H9 (cell line): ENCODE measurements around the gene CFH. TPM values are rescaled to one million over a fixed set of nuclear protein-coding genes. Genes with fewer than 3 reads are reported as not detected.

Source experiments
- DNase-seq: peaks from one replicate; pipeline ENCODE4 v3.0.0-alpha.2; 2017
- H2AFZ ChIP-seq: one replicate; pipeline ENCODE4 v1.6.1; 2013; ENCODE audit warnings: mild to moderate bottlenecking, low read length, control low read depth, moderate library complexity
- H2AK5ac ChIP-seq: 2 replicates; pipeline ENCODE4 v1.6.1; 2013; ENCODE audit warnings: low read length, control low read depth, mixed read lengths; ENCODE audit not compliant: insufficient read length
- H2BK120ac ChIP-seq: one replicate; pipeline ENCODE4 v1.6.1; 2013; ENCODE audit warnings: low read depth, mild to moderate bottlenecking, low read length, control low read depth, inconsistent platforms; ENCODE audit not compliant: poor library complexity, severe bottlenecking
- H2BK12ac ChIP-seq: 2 replicates; pipeline ENCODE4 v1.6.1; 2013; ENCODE audit warnings: low read length, control low read depth, mixed read lengths, low read depth; ENCODE audit not compliant: insufficient read length
- H2BK15ac ChIP-seq: 2 replicates; pipeline ENCODE4 v1.6.1; 2013; ENCODE audit warnings: low read depth, low read length, control low read depth
- H2BK20ac ChIP-seq: one replicate; pipeline ENCODE4 v1.6.1; 2013; ENCODE audit warnings: low read depth, mild to moderate bottlenecking, low read length, control low read depth, inconsistent platforms; ENCODE audit not compliant: poor library complexity, severe bottlenecking
- H2BK5ac ChIP-seq: 2 replicates; pipeline ENCODE4 v1.6.1; 2013; ENCODE audit warnings: low read length, control low read depth, mixed read lengths; ENCODE audit not compliant: insufficient read length
- H3K14ac ChIP-seq: 2 replicates; pipeline ENCODE4 v1.6.1; 2013; ENCODE audit warnings: low read length, control low read depth; ENCODE audit not compliant: insufficient read depth
- H3K18ac ChIP-seq: 2 replicates; pipeline ENCODE4 v1.6.1; 2013; ENCODE audit warnings: low read depth, mild to moderate bottlenecking, mixed read lengths, low read length, control low read depth; ENCODE audit not compliant: insufficient read length
- H3K23ac ChIP-seq: 2 replicates; pipeline ENCODE4 v1.6.1; 2013; ENCODE audit warnings: low read length, control low read depth, mixed read lengths, low read depth; ENCODE audit not compliant: insufficient read length
- H3K23me2 ChIP-seq: 2 replicates; pipeline ENCODE4 v1.6.1; 2013; ENCODE audit warnings: low read depth, mild to moderate bottlenecking, mixed read lengths, low read length, control low read depth; ENCODE audit not compliant: insufficient read length, poor library complexity, severe bottlenecking
- H3K27ac ChIP-seq: 2 replicates; pipeline ENCODE4 v1.5.1; 2013; ENCODE audit warnings: low read length, control low read depth, mixed read lengths, low read depth; ENCODE audit not compliant: insufficient read length
- H3K27me3 ChIP-seq: 2 replicates; pipeline ENCODE4 v1.6.1; 2013; ENCODE audit warnings: low read length, control low read depth, inconsistent platforms; ENCODE audit not compliant: insufficient read depth
- H3K4ac ChIP-seq: 2 replicates; pipeline ENCODE4 v1.6.1; 2013; ENCODE audit warnings: low read depth, mild to moderate bottlenecking, control low read depth, inconsistent platforms, low read length, moderate library complexity
- H3K4me1 ChIP-seq: 2 replicates; pipeline ENCODE4 v1.6.1; 2013; ENCODE audit warnings: low read length, control low read depth, inconsistent platforms; ENCODE audit not compliant: insufficient read depth
- H3K4me2 ChIP-seq: 2 replicates; pipeline ENCODE4 v1.6.1; 2013; ENCODE audit warnings: low read length, control low read depth, mixed read lengths; ENCODE audit not compliant: insufficient read length, insufficient read depth
- H3K56ac ChIP-seq: 2 replicates; pipeline ENCODE4 v1.6.1; 2013; ENCODE audit warnings: low read depth, mild to moderate bottlenecking, mixed read lengths, low read length, control low read depth; ENCODE audit not compliant: insufficient read length
- H3K79me1 ChIP-seq: 2 replicates; pipeline ENCODE4 v1.6.1; 2013; ENCODE audit warnings: low read depth, mild to moderate bottlenecking, moderate library complexity, low read length, control low read depth, inconsistent platforms; ENCODE audit not compliant: insufficient read depth, poor library complexity, severe bottlenecking
- H3K79me2 ChIP-seq: 2 replicates; pipeline ENCODE4 v1.6.1; 2013; ENCODE audit warnings: low read length, control low read depth, inconsistent platforms; ENCODE audit not compliant: insufficient read depth
- H3K9ac ChIP-seq: 2 replicates; pipeline ENCODE4 v1.6.1; 2013; ENCODE audit warnings: low read length, control low read depth, mixed read lengths; ENCODE audit not compliant: insufficient read length; ENCODE audit errors: extremely low read depth
- H3K9me3 ChIP-seq: one replicate; pipeline ENCODE4 v1.6.1; 2013; ENCODE audit warnings: low read depth, low read length, inconsistent platforms; ENCODE audit not compliant: control insufficient read depth
- H3T11ph ChIP-seq: one replicate; pipeline ENCODE4 v1.6.1; 2013; ENCODE audit warnings: mild to moderate bottlenecking, low read length, control low read depth, inconsistent platforms
- H4K20me1 ChIP-seq: one replicate; pipeline ENCODE4 v1.6.1; 2013; ENCODE audit not compliant: control insufficient read depth, insufficient read length, insufficient read depth
- H4K5ac ChIP-seq: 2 replicates; pipeline ENCODE4 v1.6.1; 2013; ENCODE audit warnings: low read depth, mild to moderate bottlenecking, mixed read lengths, low read length, control low read depth; ENCODE audit not compliant: insufficient read length
- H4K8ac ChIP-seq: replicated peaks from 2 replicates; pipeline ENCODE4 v1.6.1; 2013; ENCODE audit warnings: low read length, control low read depth, mixed read lengths, low read depth; ENCODE audit not compliant: insufficient read length
- H4K91ac ChIP-seq: 2 replicates; pipeline ENCODE4 v1.6.1; 2013; ENCODE audit warnings: low read depth, mild to moderate bottlenecking, moderate library complexity, mixed read lengths, low read length, control low read depth; ENCODE audit not compliant: insufficient read length
- H3K27ac Mint-ChIP-seq, 3 experiments: 2 replicates in 2 of 3; 3 replicates in 1 of 3; pipeline ENCODE4 v1.8.0; 2020 to 2021; ENCODE audit warnings: mixed read lengths in 3 of 3, mild to moderate bottlenecking in 1 of 3, moderate library complexity in 1 of 3
- H3K27me3 Mint-ChIP-seq: 2 replicates; pipeline ENCODE4 v1.8.0; 2021; ENCODE audit warnings: low read depth, mild to moderate bottlenecking, moderate library complexity, mixed read lengths
- H3K36me3 Mint-ChIP-seq, 3 experiments: 2 replicates in 2 of 3; 3 replicates in 1 of 3; pipeline ENCODE4 v1.8.0; 2020 to 2021; ENCODE audit warnings: low read depth in 3 of 3, mixed read lengths in 3 of 3; ENCODE audit not compliant: insufficient read depth in 1 of 3
- H3K4me1 Mint-ChIP-seq, 2 experiments: 2 replicates each; pipeline ENCODE4 v1.8.0; 2020; ENCODE audit warnings: mixed read lengths in 2 of 2
- H3K4me3 Mint-ChIP-seq, 2 experiments: 2 replicates in 1 of 2; 3 replicates in 1 of 2; pipeline ENCODE4 v1.8.0; 2020 to 2021; ENCODE audit warnings: mild to moderate bottlenecking in 2 of 2, mixed read lengths in 2 of 2, moderate library complexity in 1 of 2
- H3K9me3 Mint-ChIP-seq, 2 experiments: 2 replicates in 1 of 2; 3 replicates in 1 of 2; pipeline ENCODE4 v1.8.0; 2020; ENCODE audit warnings: mild to moderate bottlenecking in 2 of 2, mixed read lengths in 2 of 2, moderate library complexity in 1 of 2
- CTCF ChIP-seq: fragments of 200-600 bp; sonication (generic); conservative IDR thresholded peaks from 3 replicates; pipeline ENCODE4 v1.8.0; 2021; ENCODE audit warnings: antibody characterized with exemption, mild to moderate bottlenecking
- total RNA-seq: library from RNA; stranded (reverse); gene quantifications from 2 replicates; pipeline ENCODE4 v1.2.1, GENCODE V29; 2021

The CFH gene
- total RNA-seq, 1 experiment from 2014 or later, result not detected

DNA sequence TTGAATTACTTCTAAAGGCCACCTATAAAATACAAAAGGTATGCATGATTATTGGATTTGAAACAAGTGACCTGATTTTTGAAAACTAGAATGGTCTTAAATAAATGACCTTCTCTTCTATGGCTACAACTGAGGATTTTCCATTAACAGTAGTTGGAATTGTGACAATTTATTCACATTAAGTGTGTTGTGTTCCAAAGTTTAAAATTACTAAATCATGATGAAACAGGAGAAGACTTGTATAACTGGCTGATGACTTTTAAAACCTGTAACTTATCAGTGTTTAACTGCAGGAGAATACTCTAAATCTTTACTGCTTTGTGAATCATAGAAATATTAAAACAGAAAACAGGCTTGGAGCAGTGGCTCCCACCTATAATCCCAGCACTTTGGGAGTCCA lies 48.2 kb upstream of the CFH start:
- Histone ChIP-seq H3K4me2 (no peak overlapping the region), H4K91ac (no peak overlapping the region), H3K9ac (no peak overlapping the region), H3K23ac (no peak overlapping the region), H2BK20ac (no peak overlapping the region), H2BK12ac (no peak overlapping the region), H3K79me1 (no peaks in the 10 kb centered on the region), H2AFZ (no peak overlapping the region), H3K4ac (no peak overlapping the region), H3K27me3 (no peaks in the 10 kb centered on the region), H4K20me1 (no peaks in the 10 kb centered on the region), H4K8ac (no peak overlapping the region), H3K14ac (no peak overlapping the region), H3K4me1 (no peaks in the 10 kb centered on the region; the same call in 1 of the 2 replicates), H3K23me2 (no peaks in the 10 kb centered on the region), H4K5ac (no peak overlapping the region), H3K18ac (no peak overlapping the region), H2BK5ac (no peak overlapping the region), H3T11ph (no peak overlapping the region), H3K9me3 (no peaks in the 10 kb centered on the region), H2BK120ac (no peak overlapping the region), H3K56ac (no peak overlapping the region), H2AK5ac (no peak overlapping the region), H3K27ac (no peak overlapping the region), H2BK15ac (no peak overlapping the region), H3K79me2 (peaks cover 23% of the 10 kb centered on the region)
- H3K4me3 Mint-ChIP-seq, result no peak overlapping the region
- TF ChIP-seq CTCF, result no peak
- H3K27me3 Mint-ChIP-seq, result no peaks in the 10 kb centered on the region
- peaks cover 4 to 13% (median 10%) of the 10 kb centered on the region in 3 experiments; a peak in 4 of 7 replicates for H3K36me3 Mint-ChIP-seq
- peaks cover 23 to 27% of the 10 kb centered on the region in 2 experiments for H3K4me1 Mint-ChIP-seq
- H3K27ac Mint-ChIP-seq, result no peak overlapping the region; a peak in 1 of 7 replicates
- no peaks in the 10 kb centered on the region for H3K9me3 Mint-ChIP-seq
- DNase-seq, result no peak
